ENCODE measurements around the gene MED13L.
A peak's percentile ranks its signal among the peaks of the same experiment; 100 is the strongest.
"Not testable (repeated sequence)": the region's sequence is repeated elsewhere in the genome, so short reads cannot be mapped to it uniquely, and the experiment has no call there.

The MED13L gene

DNA sequence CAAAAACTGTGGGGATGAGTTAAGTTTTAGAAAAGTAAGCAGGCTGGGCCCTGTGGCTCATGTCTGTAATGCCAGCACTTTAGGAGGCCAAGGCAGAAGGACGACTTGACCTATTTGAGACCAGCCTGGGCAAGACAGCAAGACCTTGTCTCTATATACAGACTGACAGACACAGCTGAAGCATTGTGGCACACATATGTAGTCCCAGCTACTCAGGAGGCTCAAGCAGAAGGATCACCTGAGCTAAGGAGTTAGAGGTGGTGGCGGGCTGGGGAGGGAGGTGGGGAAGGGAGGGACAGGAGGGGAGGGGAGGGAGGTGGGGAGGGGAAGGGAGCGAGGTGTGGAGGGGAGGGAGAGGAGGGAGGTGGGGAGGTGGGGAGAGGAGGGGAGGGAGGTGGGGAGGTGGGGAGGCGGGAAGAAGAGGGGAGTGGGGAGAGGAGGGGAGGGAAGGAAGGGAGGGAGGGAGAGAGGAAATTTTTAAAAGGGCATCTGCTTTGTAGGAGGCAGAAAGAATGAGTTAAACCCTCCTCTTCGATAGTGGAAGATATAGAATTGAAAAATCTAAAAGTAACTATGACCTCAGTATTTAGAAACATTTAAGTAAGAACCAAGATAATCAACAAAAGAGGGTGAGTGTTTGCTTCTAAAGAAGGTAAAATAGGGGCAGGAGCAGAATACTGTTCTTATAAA lies 30.9 kb downstream of the MED13L start:
- no peak for DNase-seq (ENCODE audit: low spot score)

DNA sequence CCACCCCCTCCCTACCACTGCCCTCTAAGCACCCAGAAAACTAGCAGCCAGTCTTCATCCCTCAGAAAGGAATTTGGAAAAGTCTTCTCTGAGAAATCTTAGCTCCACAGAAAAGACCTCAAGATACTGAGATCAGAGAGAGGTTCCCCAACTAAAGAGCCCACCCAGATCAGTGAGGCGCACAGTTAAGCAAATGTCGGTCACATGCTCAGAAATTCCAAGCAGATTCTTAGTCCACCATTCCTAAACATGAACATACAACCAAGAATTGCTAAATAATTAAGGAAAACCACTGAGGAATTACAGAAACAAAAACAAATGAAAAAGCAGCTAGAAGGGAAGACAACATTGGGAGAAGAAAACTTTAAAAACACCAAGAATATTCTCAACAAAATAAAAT lies 32.3 kb downstream of the MED13L start:
- DNase-seq (ENCODE audit: low spot score): no peak

DNA sequence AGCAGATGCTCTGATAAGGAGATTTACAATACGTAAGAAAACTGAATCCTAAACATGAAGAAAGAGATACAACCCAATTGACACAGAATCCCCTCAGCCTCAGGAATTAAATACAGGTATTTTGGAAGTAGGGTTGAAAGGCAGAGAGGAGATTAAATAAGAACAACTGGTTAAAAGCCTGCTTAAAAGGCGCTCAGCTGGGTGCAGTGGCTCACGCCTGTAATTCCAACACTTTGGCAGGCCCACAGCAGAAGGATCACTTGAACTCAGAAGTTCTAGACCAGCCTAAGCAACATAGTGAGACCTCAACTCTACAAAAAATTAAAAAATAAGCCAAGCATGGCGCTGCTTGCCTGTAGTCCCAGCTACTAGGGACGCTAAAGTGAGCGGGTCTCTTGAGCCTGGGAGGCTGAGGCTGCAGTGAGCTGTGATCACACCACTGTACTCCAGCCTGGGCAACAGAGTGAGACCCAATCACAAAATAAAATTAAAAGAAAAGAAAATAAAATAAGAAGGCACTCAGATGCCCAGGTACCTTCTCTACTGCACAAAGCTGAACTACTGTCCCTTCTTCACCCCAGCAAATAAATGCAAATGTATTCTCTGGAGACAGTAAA lies 32.9 kb downstream of the MED13L start:
- DNase-seq (ENCODE audit: low spot score): peak; percentile 28

DNA sequence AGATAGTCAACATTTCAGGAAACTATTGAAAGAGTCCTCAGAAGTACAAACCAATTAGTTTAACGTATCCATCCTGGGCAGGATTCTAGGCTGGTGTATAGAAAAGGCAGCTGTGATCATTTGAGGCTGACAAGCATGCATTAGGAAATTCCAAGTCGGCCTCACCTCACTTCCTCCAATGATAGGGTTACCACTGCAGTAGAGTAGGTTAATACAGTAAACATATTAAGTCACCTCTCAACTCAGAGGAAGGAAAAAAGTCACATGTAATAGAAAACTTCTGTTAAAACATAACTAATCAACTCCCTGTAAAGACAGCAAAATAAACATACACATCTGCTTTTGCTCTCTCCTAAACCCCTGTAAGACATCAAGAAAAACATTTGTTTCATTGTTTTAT lies 33.5 kb downstream of the MED13L start:
- peak; percentile 81 for DNase-seq (ENCODE audit: low spot score)

DNA sequence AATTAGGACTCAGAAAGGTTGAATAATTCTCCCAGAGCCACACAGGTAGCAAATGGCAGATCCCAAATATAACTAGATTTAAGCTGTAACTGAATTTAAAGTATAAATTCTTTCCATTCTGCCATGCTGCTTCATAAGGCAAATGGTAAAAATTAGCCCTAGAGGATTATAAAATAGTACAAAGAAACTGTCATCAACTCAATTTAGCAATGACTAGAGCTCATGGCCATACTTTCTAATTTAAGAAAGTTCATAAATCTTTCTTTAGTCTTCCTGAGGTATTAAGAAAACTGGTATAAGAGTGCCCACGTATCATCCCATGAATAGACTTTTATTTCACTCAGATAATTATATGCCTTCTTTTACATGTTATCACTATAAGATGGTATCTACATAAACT lies 34.8 kb downstream of the MED13L start:
- no peak for DNase-seq (ENCODE audit: low spot score)

DNA sequence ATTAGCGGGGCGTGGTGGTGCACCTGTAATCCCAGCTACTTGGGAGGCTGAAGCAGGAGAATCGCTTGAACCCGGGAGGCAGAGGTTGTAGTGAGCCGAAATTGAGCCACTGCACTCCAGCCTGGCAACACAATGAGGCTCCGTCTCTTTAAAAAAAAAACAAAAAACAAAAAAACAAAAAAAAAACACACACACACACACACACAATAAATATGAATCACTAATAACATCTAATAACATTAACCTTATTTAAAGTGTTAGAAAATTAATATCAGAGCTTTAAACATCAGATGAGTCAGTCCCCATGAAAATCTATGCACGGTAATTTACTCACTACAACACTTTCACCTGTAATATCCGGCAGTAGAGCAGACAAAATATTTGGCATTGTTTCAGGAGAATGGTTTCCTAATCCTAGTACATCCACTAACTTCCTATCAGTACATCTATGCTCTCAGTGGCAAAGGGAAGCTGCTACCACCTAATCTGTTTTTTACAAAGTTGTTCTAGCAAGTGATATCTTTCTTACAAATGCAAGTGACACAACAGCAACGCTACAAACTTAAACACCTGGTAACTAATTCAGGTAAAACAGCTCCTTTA lies 36.2 kb downstream of the MED13L start:
- DNase-seq (ENCODE audit: low spot score): peak; percentile 59

DNA sequence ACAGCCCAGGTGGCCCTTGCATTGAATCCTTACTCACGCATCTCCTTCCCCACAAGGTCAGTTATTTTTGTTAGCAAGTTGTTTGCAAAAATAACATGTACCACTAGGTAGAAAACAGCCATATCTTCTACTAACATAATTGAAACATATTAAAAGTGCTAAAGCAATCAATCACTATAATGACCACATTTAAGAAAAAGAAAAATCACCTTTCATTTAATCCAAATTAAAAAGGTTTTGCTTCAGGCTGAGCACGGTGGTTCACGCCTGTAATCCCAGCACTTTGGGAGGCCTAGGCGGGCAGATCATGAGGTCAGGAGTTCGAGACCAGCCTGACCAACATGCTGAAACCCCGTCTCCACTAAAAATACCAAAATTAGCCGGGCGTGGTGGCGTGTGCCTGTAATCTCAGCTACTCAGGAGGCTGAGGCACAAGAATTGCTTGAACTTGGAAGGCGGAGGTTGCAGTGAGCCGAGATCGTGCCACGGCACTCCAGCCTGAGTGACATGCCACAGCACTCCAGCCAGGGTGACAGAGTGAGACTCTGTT lies 38.8 kb downstream of the MED13L start:
- DNase-seq (ENCODE audit: low spot score): not testable (repeated sequence)

DNA sequence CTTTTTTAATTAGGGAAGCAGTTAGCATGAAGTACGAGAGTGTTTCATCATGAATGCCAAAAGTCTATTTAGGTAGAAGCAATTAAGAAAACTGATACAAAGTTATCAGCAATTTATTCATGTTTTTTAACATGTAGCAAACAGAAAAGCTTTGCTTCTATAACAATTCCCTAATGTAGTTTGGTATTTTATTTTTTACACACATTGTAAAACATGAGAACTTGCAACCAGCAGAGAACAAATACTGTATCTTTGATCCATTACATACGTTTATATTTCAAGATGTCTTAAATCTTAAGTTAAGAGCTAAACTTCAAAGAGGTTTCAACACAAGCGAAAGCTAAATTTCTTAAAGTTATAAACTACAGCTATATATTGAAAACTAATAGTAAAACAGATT lies 39.3 kb downstream of the MED13L start:
- no peak for DNase-seq (ENCODE audit: low spot score)

DNA sequence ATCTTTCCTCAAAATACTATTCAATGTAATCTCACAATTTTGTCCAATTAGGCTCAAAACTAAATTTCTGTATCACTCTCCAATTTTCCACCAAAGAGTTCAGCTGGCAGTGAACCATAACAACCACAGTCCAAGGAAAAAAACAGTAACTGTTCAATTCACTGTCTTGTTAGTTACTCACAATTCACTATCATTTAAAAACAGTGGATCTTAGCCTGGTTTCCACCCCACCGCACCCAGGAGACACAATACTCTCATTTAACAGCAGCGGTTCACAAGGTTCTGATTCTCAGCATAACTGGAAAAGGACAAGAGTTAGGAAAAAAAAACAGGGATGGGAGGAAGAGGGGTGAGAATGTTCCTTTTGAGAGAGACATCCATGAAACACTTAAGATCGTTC lies 40.5 kb downstream of the MED13L start:
- DNase-seq (ENCODE audit: low spot score): peak; percentile 40

DNA sequence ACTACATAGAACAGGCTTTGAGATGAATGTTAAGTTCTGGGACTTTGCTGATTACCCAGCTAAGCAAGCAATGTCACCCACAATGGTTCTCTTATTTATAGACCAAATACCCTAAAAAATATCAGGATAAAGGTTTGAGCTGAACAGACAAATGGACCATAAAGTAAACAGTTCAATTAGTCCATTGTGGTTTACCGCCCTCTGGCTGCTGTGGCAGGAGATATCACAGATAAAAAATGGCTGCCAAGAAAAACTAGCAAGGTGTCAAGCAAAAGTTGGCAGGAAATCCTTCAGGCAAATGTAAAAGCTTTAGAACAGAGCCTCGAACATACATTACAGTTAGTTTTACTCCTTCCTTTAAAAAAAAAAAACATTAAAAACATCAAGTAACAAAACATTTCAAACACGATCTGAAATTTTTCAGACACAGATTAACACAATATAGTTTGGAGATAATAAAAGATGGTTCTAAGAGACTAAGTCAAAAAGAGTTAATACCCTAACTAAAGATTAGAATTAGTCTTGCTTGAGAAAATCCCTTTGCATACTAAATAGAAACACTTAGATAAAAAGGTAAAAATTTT lies 41.3 kb downstream of the MED13L start:
- peak; percentile 56 for DNase-seq (ENCODE audit: low spot score)

DNA sequence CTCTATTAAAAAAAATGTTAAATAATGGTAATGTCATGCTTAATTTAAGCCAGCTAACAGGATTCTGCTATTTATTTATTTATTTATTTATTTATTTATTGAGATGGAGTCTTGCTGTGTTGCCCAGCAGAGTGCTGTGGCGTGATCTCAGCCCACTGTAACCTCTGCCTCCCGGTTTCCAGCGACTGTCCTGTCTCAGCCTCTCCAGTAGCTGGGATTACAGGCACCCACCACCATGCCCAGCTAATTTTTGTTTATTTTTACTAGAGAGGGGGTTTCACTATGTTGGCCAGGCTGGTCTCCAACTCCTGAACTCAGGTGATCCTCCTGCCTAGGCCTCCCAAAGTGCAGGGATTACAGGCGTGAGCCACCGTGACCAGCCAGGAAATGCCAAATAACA lies 43.3 kb downstream of the MED13L start:
- DNase-seq (ENCODE audit: low spot score): not testable (repeated sequence)

DNA sequence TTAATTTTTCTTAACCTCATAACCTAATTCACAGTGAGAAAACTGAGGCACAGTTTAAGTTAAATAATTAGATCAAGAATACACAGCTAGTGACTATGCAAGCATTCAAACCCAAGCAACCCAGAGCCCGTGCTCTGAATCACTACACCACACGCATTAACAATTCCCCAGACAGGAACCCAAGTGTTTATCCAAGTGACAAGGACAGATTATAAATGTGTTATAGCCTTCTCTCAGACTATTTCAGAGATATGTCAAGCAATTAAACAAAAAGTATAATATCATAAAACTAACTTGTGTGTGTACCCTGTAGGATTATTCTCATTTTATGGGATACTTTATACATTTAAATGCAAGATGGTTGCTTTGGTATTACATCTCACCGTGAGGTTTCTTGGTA lies 43.8 kb downstream of the MED13L start:
- no peak for DNase-seq (ENCODE audit: low spot score)

DNA sequence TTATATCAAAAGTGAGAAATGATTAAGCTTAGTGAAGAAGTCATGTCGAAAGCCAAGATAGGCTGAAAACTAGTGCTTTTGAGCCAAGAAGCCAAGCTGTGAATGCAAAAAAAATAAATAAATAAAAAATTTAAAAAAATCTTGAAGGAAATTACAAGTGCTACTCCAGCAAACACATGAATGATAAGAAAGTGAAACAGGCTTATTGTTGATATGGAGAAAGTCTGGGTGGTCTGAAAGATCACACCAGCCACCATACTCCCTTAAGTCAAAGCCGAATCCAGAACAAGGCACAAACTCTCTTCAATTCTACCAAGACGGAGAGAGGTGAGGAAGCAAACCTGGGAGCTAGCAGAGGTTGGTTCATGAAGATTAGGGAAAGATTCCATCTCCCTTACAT lies 49.7 kb downstream of the MED13L start:
- DNase-seq (ENCODE audit: low spot score): no peak

DNA sequence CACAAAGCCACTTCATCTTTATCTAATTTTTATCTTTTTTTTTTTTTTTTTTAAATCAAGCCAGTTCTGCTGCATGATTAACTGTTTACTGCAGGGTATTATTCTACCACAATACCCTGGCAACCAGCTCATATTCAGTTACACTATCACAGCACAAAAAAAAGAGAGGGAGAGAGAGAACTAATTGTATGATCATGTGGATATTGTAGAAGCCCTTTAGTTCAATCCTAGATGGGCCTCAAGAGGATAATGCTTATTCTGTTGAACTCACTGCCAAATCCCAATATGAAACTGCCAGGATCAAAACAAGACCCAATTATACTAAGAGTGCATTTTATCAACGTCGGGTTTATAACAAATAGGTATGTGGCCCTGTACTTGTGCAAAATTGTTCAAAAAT lies 51.5 kb downstream of the MED13L start:
- no peak for DNase-seq (ENCODE audit: low spot score)

DNA sequence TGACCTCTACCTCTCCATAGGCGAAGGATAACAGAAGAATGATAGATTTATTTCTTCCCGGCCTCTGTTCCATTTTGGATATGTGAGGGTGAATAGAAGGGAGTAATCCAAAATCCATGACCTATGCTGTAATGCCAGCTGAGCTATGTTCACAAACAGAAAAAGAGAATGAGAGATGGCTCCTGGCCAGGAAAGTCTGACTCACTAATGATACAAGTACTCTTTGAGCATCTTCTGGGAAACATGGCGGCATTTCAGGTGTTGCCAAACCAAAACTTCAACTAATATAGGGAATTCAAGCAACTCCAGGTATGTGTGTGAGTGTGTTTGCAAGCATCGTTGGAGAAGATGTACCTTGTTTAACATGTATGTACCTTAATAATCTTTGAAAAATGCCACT lies 55.1 kb downstream of the MED13L start:
- DNase-seq (ENCODE audit: low spot score): peak; percentile 78

DNA sequence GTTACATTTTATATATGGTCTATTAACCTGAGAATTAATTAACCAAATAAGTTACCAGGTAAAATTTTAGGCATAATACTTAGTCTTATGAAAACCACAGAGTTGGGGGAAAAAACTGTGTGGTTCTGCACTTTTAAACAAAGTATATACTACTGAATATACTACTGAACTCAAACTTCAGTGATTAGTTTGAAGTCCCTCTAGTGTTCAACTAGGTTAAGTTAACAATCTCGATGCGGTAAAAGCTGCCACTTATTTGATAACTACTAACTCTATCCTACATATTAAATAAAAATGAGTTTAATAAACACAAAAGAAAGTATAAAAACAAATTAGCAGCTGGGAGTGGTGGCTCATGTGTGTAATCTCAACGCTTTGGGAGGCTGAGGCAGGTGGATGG lies 56.7 kb downstream of the MED13L start:
- no peak for DNase-seq (ENCODE audit: low spot score)

DNA sequence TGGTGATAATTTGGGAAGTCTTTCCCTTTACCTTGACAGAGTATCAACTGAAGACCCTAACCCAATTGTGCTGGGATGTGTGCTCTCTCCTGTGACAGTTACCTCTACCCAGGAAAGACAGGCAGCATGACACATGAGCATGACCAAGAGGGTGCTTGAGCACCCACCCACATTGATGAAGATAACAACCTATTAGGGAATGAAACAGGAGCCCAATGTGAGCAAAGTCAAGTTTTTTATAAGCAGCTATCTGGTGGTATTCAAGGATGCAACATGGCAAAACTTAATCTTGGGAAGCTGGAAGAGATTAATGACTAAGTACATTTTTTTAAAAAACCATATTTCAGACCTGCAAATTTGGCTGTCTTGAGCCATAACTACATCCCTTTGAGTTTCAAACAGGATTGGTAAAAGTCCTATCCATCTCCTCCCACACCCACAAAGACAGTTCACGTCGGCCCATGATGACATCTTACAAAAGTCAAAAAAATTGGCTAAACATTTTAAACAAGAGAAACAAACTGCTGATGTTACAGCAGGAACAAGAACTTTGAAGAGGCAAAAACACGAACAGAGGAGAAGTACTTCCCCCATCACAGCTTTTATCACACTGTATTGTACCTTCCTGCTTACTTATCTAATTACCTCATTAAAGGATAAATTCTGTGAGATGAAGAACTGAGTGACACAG lies 60.3 kb downstream of the MED13L start:
- no peak for DNase-seq (ENCODE audit: low spot score)

DNA sequence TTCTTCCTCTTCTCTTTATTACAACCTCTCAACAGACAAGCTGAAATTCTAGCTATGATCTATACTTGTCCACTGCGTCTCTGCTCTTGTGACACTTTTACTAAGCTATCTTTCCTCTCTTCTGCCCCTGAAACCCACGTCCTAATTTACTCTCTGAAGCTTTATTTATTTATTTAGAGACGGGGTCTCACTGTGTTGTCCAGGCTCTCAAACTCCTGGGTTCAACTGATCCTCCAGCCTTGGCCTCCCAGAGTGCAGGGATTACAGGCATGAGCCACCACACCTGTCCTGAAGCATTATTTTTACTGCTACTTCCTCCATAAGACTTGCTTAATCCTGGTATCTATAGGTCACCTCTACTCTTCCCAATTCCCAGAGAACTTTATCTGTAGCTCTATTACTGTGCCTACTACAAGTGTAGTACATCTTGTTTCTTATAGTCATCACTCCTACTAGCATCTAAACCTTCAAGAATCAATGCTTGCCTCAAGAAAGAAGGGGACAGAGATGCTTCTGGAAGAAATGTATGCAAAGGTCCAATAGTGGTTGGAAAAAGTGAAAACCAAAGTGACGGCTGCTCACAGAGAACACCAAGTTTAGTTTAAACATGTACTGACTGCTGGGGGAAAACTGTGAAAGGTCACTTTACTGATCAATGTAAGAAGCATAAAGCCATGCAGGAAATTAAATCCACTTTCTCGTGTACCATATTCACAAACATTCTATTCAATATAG lies 61.3 kb downstream of the MED13L start:
- DNase-seq (ENCODE audit: low spot score): no peak

DNA sequence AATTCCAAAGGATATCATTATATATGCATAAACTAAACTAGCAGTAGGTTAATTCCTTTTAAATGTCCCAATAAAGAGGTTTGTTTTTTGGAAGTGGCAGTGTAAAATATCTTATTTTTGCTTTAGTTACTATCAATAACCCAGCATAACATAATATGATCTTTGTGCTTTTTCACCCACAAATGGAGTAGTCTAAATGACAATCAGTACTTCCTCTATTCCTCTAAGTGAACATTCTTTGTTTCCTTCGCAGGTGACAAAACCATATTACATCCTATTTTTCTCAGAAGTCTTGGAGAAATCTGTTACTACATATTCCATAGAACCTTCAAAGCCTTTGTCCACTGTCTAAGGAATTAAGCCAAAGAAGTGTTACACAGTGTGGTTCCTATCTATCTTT lies 62.5 kb downstream of the MED13L start:
- no peak for DNase-seq (ENCODE audit: low spot score)

DNA sequence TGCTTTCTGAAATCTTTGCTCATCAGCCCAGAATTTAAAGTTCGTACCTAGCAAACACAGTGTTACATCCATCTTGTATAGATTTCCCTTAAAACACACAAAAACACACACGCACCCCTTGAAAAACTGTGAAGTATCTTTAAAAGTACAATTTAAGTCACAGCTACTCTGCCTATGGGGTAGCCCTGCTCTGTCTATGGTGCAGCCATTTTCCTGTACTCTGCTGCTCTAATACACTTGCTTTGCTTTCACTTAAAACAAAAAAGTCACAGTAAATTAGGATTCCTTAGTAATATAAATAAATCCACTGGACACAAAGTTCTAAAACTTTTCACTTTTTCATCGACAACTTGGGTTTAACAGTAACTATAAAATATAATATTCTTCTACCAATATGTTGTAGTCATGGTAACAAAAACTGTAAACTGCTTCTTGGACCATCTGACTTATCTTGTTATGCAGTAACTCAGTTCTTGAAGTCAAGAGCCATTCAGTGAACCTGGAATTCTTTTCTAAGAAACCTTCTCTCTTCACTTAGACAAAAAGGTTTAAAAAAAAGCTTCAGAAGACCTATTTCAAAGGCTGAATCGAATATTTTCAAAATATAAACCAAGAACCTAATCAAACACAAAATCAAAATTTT lies 63.5 kb downstream of the MED13L start:
- no peak for DNase-seq (ENCODE audit: low spot score)

DNA sequence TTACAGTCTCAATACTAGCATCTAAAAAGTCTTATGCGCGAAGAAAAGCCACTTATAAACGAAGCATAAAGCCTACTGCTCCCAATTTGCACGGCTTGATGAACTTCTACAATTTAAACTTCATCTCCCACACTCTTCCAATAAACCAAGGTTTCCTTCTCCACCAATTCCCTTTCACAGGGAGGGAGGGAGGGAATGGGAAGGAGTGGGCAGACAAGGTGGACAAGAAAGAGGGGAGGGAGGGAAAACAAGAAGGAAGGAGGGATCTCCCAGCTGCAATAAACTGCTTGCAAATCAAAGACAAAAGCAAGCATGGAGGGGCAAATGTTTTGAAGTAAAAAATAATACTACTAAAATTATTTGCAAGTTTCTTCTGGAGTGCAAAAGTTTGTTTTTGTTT lies 64.5 kb downstream of the MED13L start:
- no peak for DNase-seq (ENCODE audit: low spot score)

Data from kidney tubule cell (primary cell).